EH (cell line): ENCODE results near the gene RNF112.
A peak's percentile ranks its signal among the peaks of the same experiment; 100 is the strongest.

Source experiments
- DNase-seq: peaks from one replicate; pipeline ENCODE4 v3.0.0-alpha.2; 2015; ENCODE audit warnings: low read depth

The RNF112 gene

DNA sequence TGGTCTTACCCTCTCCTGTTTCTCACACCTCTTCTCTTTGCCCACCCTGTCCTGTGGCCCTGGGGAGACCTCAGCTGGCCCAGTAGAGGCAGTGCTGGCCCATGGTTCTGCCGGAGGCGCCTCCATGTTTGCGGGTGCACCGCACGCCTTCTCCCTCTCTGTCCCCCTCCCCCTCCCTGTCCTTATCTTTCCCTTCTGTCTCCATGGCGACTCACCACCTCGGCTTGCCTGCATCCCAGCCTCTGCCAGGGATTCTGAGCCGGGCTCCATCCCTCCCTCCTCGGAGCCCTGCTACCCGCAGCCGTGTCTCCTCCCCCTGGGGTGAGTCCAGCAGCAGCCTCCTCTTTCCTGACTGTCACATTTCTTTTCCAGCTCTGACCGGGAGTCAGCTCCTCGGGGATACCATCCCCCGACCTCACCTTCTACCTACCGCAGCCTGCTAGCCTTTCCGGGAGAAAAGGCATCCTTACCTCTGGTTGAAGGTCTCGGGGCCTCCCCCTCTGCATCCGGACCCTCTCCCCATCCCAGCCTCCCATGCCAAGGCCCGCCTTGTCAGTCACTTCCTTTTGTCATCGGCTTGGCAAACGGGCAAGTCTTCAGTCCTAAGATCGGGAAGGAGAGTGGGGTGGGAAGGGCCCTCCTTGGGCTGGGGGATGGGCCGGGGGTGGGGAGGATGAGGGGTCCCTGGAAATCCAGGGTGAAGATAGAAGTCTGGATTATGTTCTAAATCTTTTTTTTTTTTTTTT is at the start of gene RNF112:
TSS of gene RNF112 (plus strand) at position 358 of the 746 bp plus-strand sequence. CDS start at position 535, 177 bp downstream.
- peak; percentile 70 for DNase-seq

GRCh38 chr17:19361326-19361725 is 49.7 kb upstream of the RNF112 start:
- no peak for DNase-seq

DNA sequence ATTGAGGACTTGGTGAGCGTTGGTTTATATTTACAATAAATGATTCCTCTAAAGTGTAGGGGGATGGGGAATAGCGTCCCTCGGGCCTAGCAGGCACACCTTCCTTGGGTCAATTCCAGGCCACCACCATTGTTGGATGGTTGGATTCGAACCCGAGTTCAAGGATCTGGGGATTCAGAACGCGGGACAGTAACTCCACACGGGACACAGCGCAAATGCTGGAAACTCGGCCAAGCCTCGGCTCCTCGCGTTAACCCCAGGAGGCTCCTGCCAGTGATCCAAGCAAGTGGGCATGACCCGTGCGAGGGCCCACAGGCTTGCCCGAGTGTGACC is 49.1 kb upstream of the RNF112 start:
- DNase-seq: no peak

GRCh38 chr17:19362277-19363113 is 48.5 kb upstream of the RNF112 start, which contains the start of gene B9D1:
Gene B9D1 (minus strand): TSS chr17:19362723. CDS start chr17:19362569, 154 bp downstream.
- peak; percentile 90 for DNase-seq

GRCh38 chr17:19363114-19363438 is 48.0 kb upstream of the RNF112 start:
- no peak for DNase-seq

DNA sequence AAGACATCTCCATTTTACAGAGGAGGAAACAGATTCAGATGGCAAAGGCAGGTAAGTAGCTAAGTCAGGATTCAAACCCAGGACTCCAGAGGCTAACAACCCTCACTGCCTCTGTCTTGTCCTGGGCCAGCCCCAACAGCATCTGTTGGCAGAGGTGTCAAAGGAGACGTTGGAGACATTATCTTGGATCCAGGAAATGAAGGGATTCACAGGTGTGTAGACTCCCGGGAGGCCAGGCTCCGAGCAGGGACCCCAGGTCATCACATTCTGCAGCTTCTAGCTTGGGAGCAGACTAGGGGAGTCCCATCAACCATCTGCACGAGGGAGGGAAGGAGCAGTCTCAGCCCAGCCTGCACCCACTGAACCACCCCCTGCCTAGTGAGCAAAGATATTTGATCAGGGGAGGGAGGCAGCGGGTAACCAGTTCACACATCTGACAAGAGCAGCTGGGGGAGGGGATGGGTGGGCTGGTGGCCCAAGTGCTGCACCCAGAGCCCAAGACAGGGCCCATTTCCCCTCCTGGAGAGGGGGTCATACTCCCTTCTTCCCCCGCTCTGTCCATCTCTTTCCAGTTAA is 47.5 kb upstream of the RNF112 start:
- no peak for DNase-seq

- DNase-seq: peak; percentile 52
These were observed 46.1 kb upstream of the RNF112 start for GRCh38 chr17:19364699-19365498.

GRCh38 chr17:19365499-19365817 is 45.6 kb upstream of the RNF112 start:
- no peak for DNase-seq

DNA sequence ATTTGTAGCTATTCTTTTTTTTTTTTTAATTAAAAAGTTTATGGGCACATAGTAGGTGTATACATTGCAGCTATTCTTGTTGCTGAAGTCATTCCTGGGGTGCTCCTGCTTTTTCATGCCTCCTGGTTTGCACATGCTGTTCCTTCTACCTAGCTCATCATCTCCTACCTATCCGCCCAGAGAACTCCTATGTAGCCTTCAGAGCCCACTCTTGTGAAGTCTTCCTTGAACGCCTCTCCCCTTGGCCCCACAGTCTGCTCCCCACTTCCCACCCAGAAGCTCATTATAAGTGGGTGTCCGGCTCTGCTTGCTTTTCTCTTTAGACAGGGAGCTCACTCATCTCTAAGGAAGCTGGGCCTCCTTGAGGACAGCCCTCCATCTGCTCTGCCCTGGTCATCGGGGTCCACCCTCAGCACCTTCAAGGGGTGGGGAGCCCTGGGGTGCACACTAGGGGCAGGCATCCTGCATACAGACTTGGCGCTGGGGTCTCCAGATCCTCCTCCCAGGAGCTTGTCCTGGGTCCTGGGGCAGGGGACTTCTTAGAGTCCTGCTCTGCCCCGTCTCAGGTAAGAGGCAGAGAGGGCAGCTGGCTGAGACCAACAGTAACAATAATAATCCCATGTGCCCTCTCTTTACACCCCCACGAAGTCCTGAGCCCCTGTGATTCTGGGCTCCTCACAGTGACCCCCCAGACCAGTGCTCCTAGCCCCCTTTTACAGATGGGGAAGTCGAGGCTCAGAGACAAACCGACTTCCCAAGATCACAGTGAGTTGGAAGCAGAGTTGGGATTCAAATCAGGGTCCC is 45.0 kb upstream of the RNF112 start:
- no peak for DNase-seq

DNA sequence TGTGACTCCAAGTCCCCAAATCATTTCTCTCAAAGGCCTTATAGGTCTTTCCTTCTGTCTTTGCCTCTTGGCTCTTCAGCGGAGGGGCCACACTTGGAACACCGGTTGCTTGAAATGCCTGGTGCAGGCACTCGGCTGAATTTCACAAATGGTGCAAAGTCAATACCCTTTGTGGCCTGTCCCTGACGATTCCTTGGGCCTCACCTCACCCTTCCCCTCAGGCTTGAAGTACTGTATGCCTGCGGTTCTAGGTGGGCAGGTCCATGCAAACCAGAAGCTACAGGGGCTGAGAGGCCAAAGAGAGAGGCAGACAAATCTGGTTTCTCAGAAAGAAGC is 44.4 kb upstream of the RNF112 start:
- no peak for DNase-seq

DNA sequence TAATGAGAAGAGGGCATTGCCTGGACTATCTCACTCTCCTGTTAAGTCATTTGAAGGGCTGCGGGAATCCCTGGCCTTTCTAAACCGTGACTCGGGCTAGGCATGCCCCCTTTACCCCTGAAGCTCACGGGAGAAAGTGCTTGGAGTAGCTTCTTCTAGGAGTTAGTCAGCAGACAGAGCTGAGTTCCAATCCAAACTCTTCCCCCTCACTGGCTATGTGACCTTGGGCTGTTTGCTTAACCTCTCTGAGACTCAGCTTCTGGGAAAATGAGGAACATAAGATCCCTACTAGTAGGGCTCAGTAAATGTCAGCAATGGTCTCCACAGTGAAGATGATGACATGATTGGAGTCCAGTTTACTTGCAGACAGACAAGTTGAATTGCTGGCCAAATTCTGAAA is 42.8 kb upstream of the RNF112 start:
- peak; percentile 63 for DNase-seq

DNA sequence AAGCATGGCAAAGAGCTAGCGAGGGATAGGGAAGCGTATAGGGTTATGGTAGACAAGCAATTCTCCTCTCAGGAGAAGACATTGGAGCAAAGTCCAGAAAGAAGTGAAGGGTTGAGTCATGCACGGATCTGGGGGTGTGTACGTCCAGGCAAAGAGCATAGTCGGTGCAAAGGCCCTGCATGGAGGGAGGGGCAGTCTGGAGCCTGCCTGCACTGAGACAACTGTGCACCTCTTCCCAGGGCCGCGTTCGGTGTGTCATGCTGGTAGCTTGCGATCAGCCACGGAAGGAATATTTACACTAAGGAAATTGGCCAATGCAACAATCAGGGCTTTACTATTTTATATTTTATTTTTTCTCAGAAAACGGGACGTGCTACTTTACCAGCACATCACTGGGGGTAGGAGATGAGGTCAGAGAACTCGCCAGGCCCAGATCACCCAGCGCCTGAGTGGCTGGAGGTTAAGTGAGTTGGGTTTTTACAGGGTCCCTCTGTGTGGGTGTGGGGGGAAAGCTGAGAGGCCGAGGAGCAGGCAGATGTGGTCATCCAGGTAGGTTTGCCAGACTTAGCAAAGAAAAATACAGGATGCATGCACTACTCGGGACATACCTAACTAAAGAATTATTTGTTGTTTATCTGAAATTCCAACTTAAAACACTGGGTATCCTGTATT is 41.8 kb upstream of the RNF112 start:
- no peak for DNase-seq

DNA sequence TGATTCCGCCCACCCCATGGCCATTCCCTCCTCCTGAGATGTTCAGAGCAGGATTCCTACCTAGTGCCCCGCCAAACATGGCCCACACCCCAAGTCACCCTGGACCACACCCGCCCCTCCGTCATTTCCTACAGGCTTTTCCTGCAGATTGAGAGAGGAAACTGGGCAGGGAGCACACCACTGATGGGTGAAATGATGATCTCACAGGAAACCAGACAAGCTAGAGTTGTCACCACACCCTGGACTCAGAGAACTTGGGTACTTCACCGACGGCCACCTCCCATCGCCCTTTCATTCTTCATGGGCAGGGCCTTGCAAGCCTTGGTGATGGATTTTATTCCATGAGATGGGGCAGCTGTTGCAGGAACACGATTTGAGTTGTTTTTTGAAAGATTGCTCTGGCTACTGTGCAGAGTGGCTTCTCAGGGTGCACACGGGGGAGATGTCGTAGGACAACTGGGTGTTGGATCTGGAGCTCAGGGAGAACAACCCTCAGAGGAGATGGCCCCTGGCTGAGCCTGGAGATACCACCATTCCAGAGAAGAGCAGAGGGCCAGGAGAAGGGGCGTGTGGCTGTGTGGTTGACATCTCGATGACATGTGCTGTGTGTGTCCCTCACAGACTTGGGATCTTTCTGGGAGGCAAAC is 41.1 kb upstream of the RNF112 start:
- no peak for DNase-seq

GRCh38 chr17:19370493-19370960 is 40.5 kb upstream of the RNF112 start:
- DNase-seq: no peak

DNA sequence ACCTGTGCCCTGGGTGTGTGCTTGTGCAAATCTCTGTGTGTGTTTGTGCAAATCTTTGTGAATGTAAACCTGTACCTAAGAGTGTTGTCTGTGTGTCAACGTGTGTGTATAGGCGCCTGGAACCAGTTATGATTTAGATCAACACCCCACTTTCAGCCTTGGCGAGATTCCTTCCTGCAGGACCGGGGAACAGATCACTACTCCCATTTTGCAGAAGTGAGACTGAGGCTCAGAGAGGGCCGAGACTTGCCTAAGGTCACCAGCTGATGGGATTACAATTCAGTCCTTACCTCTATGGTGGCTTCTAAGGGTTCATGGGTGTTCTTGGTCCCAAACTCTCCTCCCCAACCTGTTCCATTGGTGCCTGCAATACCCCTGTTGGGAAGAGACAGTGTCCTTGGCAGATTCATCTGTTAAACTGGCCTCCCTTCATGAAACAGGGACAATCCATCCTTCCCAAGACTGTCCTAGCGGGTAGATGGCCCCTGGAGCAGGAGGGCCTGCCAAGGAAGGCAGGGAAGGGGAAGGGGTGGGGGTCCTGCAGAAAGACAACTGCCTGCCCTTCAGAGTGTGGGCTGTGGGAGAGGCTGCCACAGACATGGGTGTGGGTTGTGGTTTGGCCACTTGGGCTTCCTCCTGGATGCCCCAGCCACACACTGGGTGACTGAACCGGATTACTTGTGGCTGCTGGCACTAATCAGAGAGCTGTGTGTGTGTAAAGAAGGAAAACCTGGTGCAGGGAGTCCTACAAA is 39.6 kb upstream of the RNF112 start:
- DNase-seq: no peak

DNA sequence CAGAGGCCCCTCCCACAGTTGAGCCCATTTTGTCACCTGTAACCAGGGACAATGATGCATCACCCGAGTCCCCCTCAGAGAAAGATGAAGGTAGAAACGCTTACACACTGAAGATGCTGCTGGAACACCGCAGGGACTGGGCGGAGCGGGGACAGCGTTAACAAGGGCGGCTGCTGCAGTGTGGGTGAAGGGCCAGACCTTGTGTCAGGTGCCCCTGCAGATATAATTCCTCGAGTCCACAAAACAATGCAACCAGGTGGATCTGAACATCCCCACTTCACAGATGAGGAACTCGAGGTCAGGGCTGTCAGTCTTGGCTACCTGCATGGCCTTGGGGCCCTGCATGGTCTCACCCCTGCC is 39.0 kb upstream of the RNF112 start:
- DNase-seq: no peak

DNA sequence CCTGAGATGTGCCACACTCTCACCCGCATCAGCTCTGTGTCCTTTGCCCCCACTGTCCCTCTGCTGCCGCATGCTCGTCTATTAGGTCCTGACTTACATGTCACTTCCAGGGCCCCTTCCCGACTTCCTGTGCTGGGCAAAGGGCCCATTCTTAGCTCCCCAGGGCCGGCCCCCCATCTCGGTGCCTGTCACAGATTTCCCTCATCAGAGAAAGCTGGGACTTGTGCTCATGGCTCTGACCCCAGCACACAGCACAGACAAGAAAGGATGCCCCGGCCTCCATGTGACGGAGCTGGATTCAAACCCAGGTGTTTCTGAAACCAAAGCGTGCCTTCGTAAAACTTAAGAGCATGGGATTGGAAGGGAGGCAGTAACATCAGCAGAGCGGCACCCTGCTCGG is 38.6 kb upstream of the RNF112 start:
- no peak for DNase-seq

- DNase-seq: no peak
These were observed 38.0 kb upstream of the RNF112 start for GRCh38 chr17:19372866-19373504.

DNA sequence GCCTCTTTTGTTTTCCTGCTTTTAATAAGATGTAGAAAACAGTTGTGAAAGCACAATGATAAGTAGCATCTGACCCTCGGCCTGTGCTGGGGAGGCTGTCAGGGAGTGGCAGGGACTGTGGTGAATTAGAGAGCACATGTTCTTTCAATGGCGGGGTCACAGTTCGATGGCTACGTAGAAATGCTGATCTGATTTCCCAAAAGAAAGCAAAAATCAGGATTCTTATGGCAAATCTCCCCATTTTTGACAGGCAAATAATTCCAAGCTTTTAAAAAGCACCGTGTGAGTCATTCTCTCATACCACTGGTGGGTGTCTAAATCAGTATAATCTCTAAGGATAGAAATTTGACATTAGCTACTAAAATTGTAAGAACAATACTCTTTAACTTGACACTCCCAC is 36.9 kb upstream of the RNF112 start:
- DNase-seq: no peak
